Posterior cingulate gyrus (tissue), 11 donors: ENCODE measurements around the gene TTLL10.

ENCODE experiments used
- DNase-seq, 10 donors: peaks; one replicate each; pipeline versions ENCODE4 v3.0.0 to v3.0.0-alpha.2; 2020 to 2021; ENCODE audit warnings: mixed read lengths in 3 of 10
- intact Hi-C: fragments of 100-400 bp; cut with DNase I; formaldehyde crosslinking; loops from one replicate; pipeline ENCODE4 v1.15.1; 2023

Gene TTLL10

GRCh38 chr1:1213345-1214265 lies 39.9 kb downstream of the TTLL10 start, which contains the start of gene TNFRSF4:
Gene TNFRSF4, minus strand, starts transcription at chr1:1214153. Its CDS starts 26 bp downstream, at chr1:1214127.
- DNase-seq, result peak in 2 of 10 donors; percentile 68 to 79
- intact Hi-C loops, result no loop called here

- peak in 1 of 10 donors; percentile 21 for DNase-seq
- intact Hi-C loops, result no loop called here
These were observed 41.5 kb downstream of the TTLL10 start for GRCh38 chr1:1215080-1215676.

- intact Hi-C loops, result no loop called here
- DNase-seq, result no peak
These were observed 42.4 kb downstream of the TTLL10 start for GRCh38 chr1:1215881-1216605.

- no peak for DNase-seq
- intact Hi-C loops, result no loop called here
These were observed 43.3 kb downstream of the TTLL10 start for GRCh38 chr1:1216770-1217620.

GRCh38 chr1:1217621-1218523 lies 44.2 kb downstream of the TTLL10 start:
- DNase-seq, result peak in 4 of 10 donors; percentile 33 to 91 (median 42)
- intact Hi-C loops, result no loop called here

- intact Hi-C loops, result no loop called here
- no peak for DNase-seq
These were observed 45.0 kb downstream of the TTLL10 start for GRCh38 chr1:1218524-1219200.

GRCh38 chr1:1219341-1219740 lies 45.7 kb downstream of the TTLL10 start:
- intact Hi-C loops, result no loop called here
- no peak for DNase-seq

GRCh38 chr1:1220197-1220596 lies 46.5 kb downstream of the TTLL10 start:
- intact Hi-C loops, result no loop called here
- no peak for DNase-seq

- no peak for DNase-seq
- intact Hi-C loops, result no loop called here
These were observed 48.4 kb downstream of the TTLL10 start for GRCh38 chr1:1221887-1222574.

GRCh38 chr1:1222575-1223225 lies 49.0 kb downstream of the TTLL10 start:
- intact Hi-C loops, result no loop called here
- no peak for DNase-seq

GRCh38 chr1:1223321-1223720 lies 49.6 kb downstream of the TTLL10 start:
- DNase-seq, result no peak
- intact Hi-C loops, result no loop called here

- intact Hi-C loops, result no loop called here
- no peak for DNase-seq
These were observed 50.2 kb downstream of the TTLL10 start for GRCh38 chr1:1223891-1224290.

GRCh38 chr1:1225238-1225845 lies 51.7 kb downstream of the TTLL10 start:
- intact Hi-C loops, result no loop called here
- no peak for DNase-seq

GRCh38 chr1:1225913-1226312 lies 52.2 kb downstream of the TTLL10 start:
- intact Hi-C loops, result no loop called here
- DNase-seq, result no peak

- intact Hi-C loops, result no loop called here
- DNase-seq, result no peak
These were observed 53.1 kb downstream of the TTLL10 start for GRCh38 chr1:1226566-1227362.

GRCh38 chr1:1227386-1227785 lies 53.7 kb downstream of the TTLL10 start:
- DNase-seq, result no peak
- intact Hi-C loops, result no loop called here
